ENCODE results near the gene ZNF445. TPM values are rescaled to one million over a fixed set of nuclear protein-coding genes. Genes with fewer than 3 reads are reported as not detected.
A peak's percentile ranks its signal among the peaks of the same experiment; 100 is the strongest.

The ZNF445 gene
- total and polyA plus RNA-seq, 12 donors = 1.6 to 18.6 (median 15.4) TPM

DNA sequence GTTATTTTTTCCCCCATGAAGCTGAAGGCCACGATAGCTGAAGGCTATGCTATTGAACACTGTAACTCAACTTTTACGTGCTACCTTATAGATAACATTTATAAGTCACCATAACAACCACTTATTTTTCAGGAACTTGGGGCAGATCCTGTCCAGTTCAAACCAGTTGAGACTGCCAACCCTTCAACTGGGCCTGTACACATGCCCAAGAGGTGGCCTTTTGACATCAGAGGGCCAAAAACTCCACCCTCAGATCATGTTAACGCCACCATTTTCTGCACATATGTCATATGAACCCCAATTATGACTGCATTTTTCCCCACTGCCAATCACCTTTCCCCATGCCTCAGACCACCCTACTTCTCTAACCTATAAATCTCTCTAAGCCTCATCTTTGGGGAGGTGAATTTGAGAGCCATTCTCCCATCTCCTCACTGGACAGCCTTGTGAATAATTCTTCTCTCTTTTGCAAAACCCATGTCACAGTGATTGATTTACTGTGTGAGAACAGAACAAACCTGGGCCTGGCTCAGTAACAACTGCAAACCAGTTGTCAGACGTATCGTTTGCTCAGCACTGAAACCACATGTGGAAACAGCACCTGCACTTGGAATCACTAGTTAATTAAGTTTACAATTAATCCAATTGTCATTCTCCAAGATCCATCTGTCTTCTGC, 42.5 kb downstream of the ZNF445 start:
- no peaks in the 10 kb centered on the region for H3K27me3 ChIP-seq
- intact Hi-C loops (cut with DNase I) = loop anchor here in 2 of 10 donors (5.0 kb wide), 1 partner anchor 98 kb away; the partner anchor contains the start of gene TCAIM (in 2 of the 2)
- no peak overlapping the region for H3K4me3 ChIP-seq
- DNase-seq = no peak
- ATAC-seq = no peak
- TF ChIP-seq, protein P1, sequence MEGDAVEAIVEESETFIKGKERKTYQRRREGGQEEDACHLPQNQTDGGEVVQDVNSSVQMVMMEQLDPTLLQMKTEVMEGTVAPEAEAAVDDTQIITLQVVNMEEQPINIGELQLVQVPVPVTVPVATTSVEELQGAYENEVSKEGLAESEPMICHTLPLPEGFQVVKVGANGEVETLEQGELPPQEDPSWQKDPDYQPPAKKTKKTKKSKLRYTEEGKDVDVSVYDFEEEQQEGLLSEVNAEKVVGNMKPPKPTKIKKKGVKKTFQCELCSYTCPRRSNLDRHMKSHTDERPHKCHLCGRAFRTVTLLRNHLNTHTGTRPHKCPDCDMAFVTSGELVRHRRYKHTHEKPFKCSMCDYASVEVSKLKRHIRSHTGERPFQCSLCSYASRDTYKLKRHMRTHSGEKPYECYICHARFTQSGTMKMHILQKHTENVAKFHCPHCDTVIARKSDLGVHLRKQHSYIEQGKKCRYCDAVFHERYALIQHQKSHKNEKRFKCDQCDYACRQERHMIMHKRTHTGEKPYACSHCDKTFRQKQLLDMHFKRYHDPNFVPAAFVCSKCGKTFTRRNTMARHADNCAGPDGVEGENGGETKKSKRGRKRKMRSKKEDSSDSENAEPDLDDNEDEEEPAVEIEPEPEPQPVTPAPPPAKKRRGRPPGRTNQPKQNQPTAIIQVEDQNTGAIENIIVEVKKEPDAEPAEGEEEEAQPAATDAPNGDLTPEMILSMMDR (IDR thresholded peaks at IDR 0.05) = no peak
- 87 to 91% methylated on average over 5 of the region's 5 CpGs for WGBS, 2 donors
- peaks cover 0 to 31% (median 12%) of the 10 kb centered on the region in 9 donors for H3K4me1 ChIP-seq
- H3K36me3 ChIP-seq = no peaks in the 10 kb centered on the region
- no peaks in the 10 kb centered on the region for H3K9me3 ChIP-seq
- no peak overlapping the region for H3K27ac ChIP-seq

DNA sequence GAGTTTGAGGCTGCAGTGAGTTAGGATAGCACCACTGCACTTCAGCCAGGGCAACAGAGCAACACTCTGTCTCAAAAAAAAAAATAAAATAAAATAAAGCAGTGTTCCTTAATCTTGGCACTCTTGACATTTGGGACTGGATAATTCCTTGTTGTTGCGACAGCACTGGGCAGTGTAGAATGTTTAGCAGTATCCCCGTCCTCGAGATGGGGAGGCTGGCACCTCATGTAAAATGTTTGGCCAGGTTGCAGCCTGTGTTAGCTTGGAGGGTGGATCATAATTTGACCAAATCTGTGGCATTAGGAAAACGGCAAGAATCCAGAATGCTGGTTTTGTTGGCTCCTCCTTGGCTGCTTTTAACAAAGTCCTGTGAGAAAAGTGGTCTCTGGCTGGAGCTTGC, 47.0 kb downstream of the ZNF445 start:
- H3K4me3 ChIP-seq = no peak overlapping the region
- intact Hi-C loops (cut with DNase I) = no loop called here
- WGBS, 2 donors = 81 to 90% methylated on average over 4 of the region's 4 CpGs
- peaks cover 0 to 4% (median 0%) of the 10 kb centered on the region in 9 donors for H3K4me1 ChIP-seq
- no peaks in the 10 kb centered on the region for H3K27me3 ChIP-seq
- TF ChIP-seq, protein P1 (IDR thresholded peaks at IDR 0.05) = no peak
- DNase-seq (no peak), ATAC-seq (no peak)
- no peak overlapping the region for H3K27ac ChIP-seq
- H3K9me3 ChIP-seq = no peaks in the 10 kb centered on the region
- H3K36me3 ChIP-seq = no peaks in the 10 kb centered on the region

DNA sequence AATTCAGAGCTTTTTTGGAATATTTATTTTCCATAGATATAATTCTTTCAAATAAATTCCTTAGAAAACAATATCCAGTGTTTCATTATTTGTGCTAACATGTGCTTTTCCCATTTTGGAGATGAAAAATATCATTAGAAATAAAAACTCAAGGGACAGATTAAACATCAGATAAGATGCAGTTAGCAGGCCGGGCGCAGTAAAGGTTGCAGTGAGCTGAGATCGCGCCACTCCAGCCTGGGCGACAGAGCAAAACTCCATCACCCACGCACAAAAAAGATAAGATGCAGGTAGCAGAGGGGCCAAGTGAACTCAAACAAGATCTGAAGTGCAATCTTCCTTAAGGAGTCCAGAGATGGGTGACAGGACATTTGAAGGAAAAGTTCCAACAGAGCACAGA, 48.0 kb downstream of the ZNF445 start:
- Histone ChIP-seq H3K27ac (no peak overlapping the region), H3K36me3 (no peaks in the 10 kb centered on the region), H3K4me1 (peaks cover 0 to 4% (median 0%) of the 10 kb centered on the region in 9 donors), H3K27me3 (no peaks in the 10 kb centered on the region), H3K4me3 (no peak overlapping the region), H3K9me3 (no peaks in the 10 kb centered on the region)
- WGBS, 2 donors = 78 to 86% methylated on average over 6 of the region's 6 CpGs
- TF ChIP-seq, protein P1 (IDR thresholded peaks at IDR 0.05) = no peak
- no peak for ATAC-seq
- no peak for DNase-seq
- intact Hi-C loops (cut with DNase I) = no loop called here

DNA sequence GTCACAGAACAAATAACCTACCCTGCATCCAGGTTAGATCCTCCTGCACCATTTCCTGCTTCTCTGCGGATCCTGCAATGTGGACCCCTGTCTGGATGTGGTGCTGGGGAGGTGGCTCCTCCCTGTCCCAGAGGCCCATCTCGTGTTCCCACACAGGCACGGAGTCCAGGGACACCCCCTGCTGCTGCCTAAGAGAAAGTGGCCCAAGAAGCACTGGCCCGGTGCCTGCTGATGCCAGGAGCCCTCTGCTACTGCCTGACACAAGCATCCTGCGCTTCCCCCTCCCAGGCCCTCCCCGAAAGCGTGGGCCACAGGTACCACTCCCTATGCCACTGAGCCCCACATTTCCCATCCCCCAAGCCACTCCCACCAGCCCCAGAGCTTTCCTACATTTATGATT, 48.6 kb downstream of the ZNF445 start:
- peaks cover 0 to 4% (median 0%) of the 10 kb centered on the region in 9 donors for H3K4me1 ChIP-seq
- WGBS, 2 donors = 79 to 83% methylated on average over 7 of the region's 7 CpGs
- DNase-seq (no peak), ATAC-seq (peak in 1 of 8 donors; percentile 38)
- H3K27ac ChIP-seq = no peak overlapping the region
- no peaks in the 10 kb centered on the region for H3K27me3 ChIP-seq
- no peaks in the 10 kb centered on the region for H3K36me3 ChIP-seq
- H3K9me3 ChIP-seq = no peaks in the 10 kb centered on the region
- no peak overlapping the region for H3K4me3 ChIP-seq
- TF ChIP-seq, protein P1 (IDR thresholded peaks at IDR 0.05) = no peak
- intact Hi-C loops (cut with DNase I) = no loop called here
